22Rv1 (cell line): Measurements from ENCODE around the gene COL23A1.

Source experiments
- H3K27ac ChIP-seq: fragments of 450-650 bp; 2 replicates; pipeline ENCODE4 v1.5.1; 2017
- CTCF ChIP-seq: fragments of 450-650 bp; IDR thresholded peaks from 2 replicates; pipeline ENCODE4 v1.5.1; 2017; ENCODE audit warnings: mild to moderate bottlenecking
- ZFX ChIP-seq: fragments of 450-650 bp; IDR thresholded peaks from 2 replicates; pipeline ENCODE4 v1.6.1; 2017; ENCODE audit warnings: antibody characterized with exemption, borderline replicate concordance

The COL23A1 gene

GRCh38 chr5:178310130-178310865 lies 279.9 kb downstream of the COL23A1 start:
- TF ChIP-seq ZFX (no peak), CTCF (no peak)
- H3K27ac ChIP-seq: no peak overlapping the region

- no peak overlapping the region for H3K27ac ChIP-seq
- TF ChIP-seq ZFX (no peak), CTCF (no peak)
Observed at GRCh38 chr5:178309271-178310013, 280.8 kb downstream of the COL23A1 start.

GRCh38 chr5:178308541-178309092 lies 281.6 kb downstream of the COL23A1 start:
- H3K27ac ChIP-seq: no peak overlapping the region
- TF ChIP-seq ZFX (no peak), CTCF (no peak)

GRCh38 chr5:178307267-178308045 lies 282.7 kb downstream of the COL23A1 start:
- no peak overlapping the region for H3K27ac ChIP-seq
- TF ChIP-seq ZFX: no peak
- TF ChIP-seq CTCF: no peak

GRCh38 chr5:178306430-178307225 lies 283.6 kb downstream of the COL23A1 start:
- H3K27ac ChIP-seq: no peak overlapping the region
- no peak for TF ChIP-seq ZFX
- no peak for TF ChIP-seq CTCF

- no peak overlapping the region for H3K27ac ChIP-seq
- TF ChIP-seq ZFX: no peak
- TF ChIP-seq CTCF: no peak
Observed at GRCh38 chr5:178305801-178306200, 284.4 kb downstream of the COL23A1 start.
